ENCODE measurements around the gene RPUSD4.

Gene RPUSD4

GRCh38 chr11:126172596-126173038 is 38.8 kb downstream of the RPUSD4 start:
- Histone ChIP-seq H3K4me2 (ENCODE audit: low read length) (no peak overlapping the region), H3K14ac (ENCODE audit: low read length) (no peak overlapping the region), H2AFZ (ENCODE audit: insufficient read depth, low read length, poor library complexity) (no peak overlapping the region), H2BK120ac (ENCODE audit: insufficient read depth, low read length, poor library complexity) (no peak overlapping the region), H3K27ac (ENCODE audit: low read depth, low read length) (no peak overlapping the region), H4K91ac (ENCODE audit: low read depth, low read length) (no peak overlapping the region), H3K9ac (ENCODE audit: low read length) (no peak overlapping the region), H3K79me1 (ENCODE audit: low read length) (no peaks in the 10 kb centered on the region), H3K79me2 (ENCODE audit: control insufficient read depth, insufficient read depth, low read length, poor library complexity) (no peaks in the 10 kb centered on the region), H3K27me3 (ENCODE audit: insufficient read depth, low read length) (no peaks in the 10 kb centered on the region), H2BK12ac (ENCODE audit: low read length) (no peak overlapping the region), H2AK5ac (ENCODE audit: low read length) (no peak overlapping the region), H2BK5ac (ENCODE audit: low read depth, low read length, poor library complexity) (no peak overlapping the region), H3K18ac (ENCODE audit: low read length) (no peak overlapping the region), H4K12ac (ENCODE audit: low read depth, low read length) (no peak overlapping the region), H3K36me3 (ENCODE audit: control insufficient read depth in 1 of 2, insufficient read depth in 2 of 2, low read length in 2 of 2) (no peaks in the 10 kb centered on the region), H4K8ac (ENCODE audit: low read depth, low read length) (no peak overlapping the region), H3K4ac (ENCODE audit: low read depth, low read length) (no peak overlapping the region), H3K23ac (ENCODE audit: low read length) (no peak overlapping the region), H3K4me3 (ENCODE audit: low read depth, low read length) (no peak overlapping the region), H3K4me1 (ENCODE audit: control insufficient read depth in 1 of 2, insufficient read depth in 2 of 2, low read length in 2 of 2) (no peaks in the 10 kb centered on the region), H3K9me3 (ENCODE audit: insufficient read depth, low read depth, low read length) (no peaks in the 10 kb centered on the region)
- WGBS (ENCODE audit: extremely low coverage, insufficient coverage, insufficient read length): no CpG with 5 or more reads among the region's 8 CpGs
- no peak for DNase-seq

- no peak for DNase-seq
- H3K27ac ChIP-seq (ENCODE audit: low read depth, low read length): no peak overlapping the region
- peaks cover 5 to 13% of the 10 kb centered on the region in 2 experiments for H3K4me1 ChIP-seq (ENCODE audit: control insufficient read depth in 1 of 2, insufficient read depth in 2 of 2, low read length in 2 of 2)
- H3K18ac ChIP-seq (ENCODE audit: low read length): no peak overlapping the region
- H2BK12ac ChIP-seq (ENCODE audit: low read length): no peak overlapping the region
- H3K4ac ChIP-seq (ENCODE audit: low read depth, low read length): no peak overlapping the region
- no CpG with 5 or more reads among the region's 3 CpGs for WGBS (ENCODE audit: extremely low coverage, insufficient coverage, insufficient read length)
- H3K4me3 ChIP-seq (ENCODE audit: low read depth, low read length): no peak overlapping the region
- H2AK5ac ChIP-seq (ENCODE audit: low read length): no peak overlapping the region
- H3K79me2 ChIP-seq (ENCODE audit: control insufficient read depth, insufficient read depth, low read length, poor library complexity): no peaks in the 10 kb centered on the region
- no peak overlapping the region for H3K4me2 ChIP-seq (ENCODE audit: low read length)
- H3K27me3 ChIP-seq (ENCODE audit: insufficient read depth, low read length): no peaks in the 10 kb centered on the region
- peaks cover 5% of the 10 kb centered on the region for H3K79me1 ChIP-seq (ENCODE audit: low read length)
- H4K8ac ChIP-seq (ENCODE audit: low read depth, low read length): no peak overlapping the region
- no peak overlapping the region for H4K91ac ChIP-seq (ENCODE audit: low read depth, low read length)
- H3K9me3 ChIP-seq (ENCODE audit: insufficient read depth, low read depth, low read length): peaks cover 3% of the 10 kb centered on the region
- H3K9ac ChIP-seq (ENCODE audit: low read length): no peak overlapping the region
- H2BK120ac ChIP-seq (ENCODE audit: insufficient read depth, low read length, poor library complexity): no peak overlapping the region
- no peak overlapping the region for H3K14ac ChIP-seq (ENCODE audit: low read length)
- no peak overlapping the region for H2BK5ac ChIP-seq (ENCODE audit: low read depth, low read length, poor library complexity)
- H3K36me3 ChIP-seq (ENCODE audit: control insufficient read depth in 1 of 2, insufficient read depth in 2 of 2, low read length in 2 of 2): no peaks in the 10 kb centered on the region
- no peak overlapping the region for H4K12ac ChIP-seq (ENCODE audit: low read depth, low read length)
- H2AFZ ChIP-seq (ENCODE audit: insufficient read depth, low read length, poor library complexity): no peak overlapping the region
- H3K23ac ChIP-seq (ENCODE audit: low read length): no peak overlapping the region
Observed at GRCh38 chr11:126169291-126169690, 42.2 kb downstream of the RPUSD4 start.

- no peak overlapping the region for H3K4me3 ChIP-seq (ENCODE audit: low read depth, low read length)
- no peaks in the 10 kb centered on the region for H3K79me2 ChIP-seq (ENCODE audit: control insufficient read depth, insufficient read depth, low read length, poor library complexity)
- no peak overlapping the region for H2BK5ac ChIP-seq (ENCODE audit: low read depth, low read length, poor library complexity)
- H3K4me2 ChIP-seq (ENCODE audit: low read length): no peak overlapping the region
- DNase-seq: no peak
- H2BK120ac ChIP-seq (ENCODE audit: insufficient read depth, low read length, poor library complexity): no peak overlapping the region
- no peak overlapping the region for H2AFZ ChIP-seq (ENCODE audit: insufficient read depth, low read length, poor library complexity)
- H3K9ac ChIP-seq (ENCODE audit: low read length): no peak overlapping the region
- no peak overlapping the region for H4K8ac ChIP-seq (ENCODE audit: low read depth, low read length)
- no peak overlapping the region for H3K27ac ChIP-seq (ENCODE audit: low read depth, low read length)
- H3K4ac ChIP-seq (ENCODE audit: low read depth, low read length): no peak overlapping the region
- H3K18ac ChIP-seq (ENCODE audit: low read length): no peak overlapping the region
- H3K9me3 ChIP-seq (ENCODE audit: insufficient read depth, low read depth, low read length): peaks cover 3% of the 10 kb centered on the region
- no peaks in the 10 kb centered on the region for H3K36me3 ChIP-seq (ENCODE audit: control insufficient read depth in 1 of 2, insufficient read depth in 2 of 2, low read length in 2 of 2)
- no peaks in the 10 kb centered on the region for H3K27me3 ChIP-seq (ENCODE audit: insufficient read depth, low read length)
- H3K14ac ChIP-seq (ENCODE audit: low read length): no peak overlapping the region
- no peak overlapping the region for H2AK5ac ChIP-seq (ENCODE audit: low read length)
- no peak overlapping the region for H4K91ac ChIP-seq (ENCODE audit: low read depth, low read length)
- peaks cover 12 to 26% of the 10 kb centered on the region in 2 experiments for H3K4me1 ChIP-seq (ENCODE audit: control insufficient read depth in 1 of 2, insufficient read depth in 2 of 2, low read length in 2 of 2)
- H4K12ac ChIP-seq (ENCODE audit: low read depth, low read length): no peak overlapping the region
- no peak overlapping the region for H2BK12ac ChIP-seq (ENCODE audit: low read length)
- WGBS (ENCODE audit: extremely low coverage, insufficient coverage, insufficient read length): no CpG with 5 or more reads among the region's 2 CpGs
- no peak overlapping the region for H3K23ac ChIP-seq (ENCODE audit: low read length)
- H3K79me1 ChIP-seq (ENCODE audit: low read length): peaks cover 9% of the 10 kb centered on the region
Observed at GRCh38 chr11:126167488-126167887, 44.0 kb downstream of the RPUSD4 start.

GRCh38 chr11:126166413-126166812 is 45.0 kb downstream of the RPUSD4 start:
- Histone ChIP-seq H3K9me3 (ENCODE audit: insufficient read depth, low read depth, low read length) (peaks cover 3% of the 10 kb centered on the region), H3K27ac (ENCODE audit: low read depth, low read length) (no peak overlapping the region), H3K18ac (ENCODE audit: low read length) (no peak overlapping the region), H2BK5ac (ENCODE audit: low read depth, low read length, poor library complexity) (no peak overlapping the region), H4K8ac (ENCODE audit: low read depth, low read length) (no peak overlapping the region), H3K14ac (ENCODE audit: low read length) (no peak overlapping the region), H2BK12ac (ENCODE audit: low read length) (no peak overlapping the region), H4K12ac (ENCODE audit: low read depth, low read length) (no peak overlapping the region), H3K79me2 (ENCODE audit: control insufficient read depth, insufficient read depth, low read length, poor library complexity) (no peaks in the 10 kb centered on the region), H3K36me3 (ENCODE audit: control insufficient read depth in 1 of 2, insufficient read depth in 2 of 2, low read length in 2 of 2) (no peaks in the 10 kb centered on the region), H3K9ac (ENCODE audit: low read length) (no peak overlapping the region), H2AFZ (ENCODE audit: insufficient read depth, low read length, poor library complexity) (no peak overlapping the region), H3K23ac (ENCODE audit: low read length) (no peak overlapping the region), H3K4me3 (ENCODE audit: low read depth, low read length) (no peak overlapping the region), H2BK120ac (ENCODE audit: insufficient read depth, low read length, poor library complexity) (no peak overlapping the region), H2AK5ac (ENCODE audit: low read length) (no peak overlapping the region), H3K4ac (ENCODE audit: low read depth, low read length) (no peak overlapping the region), H3K4me1 (ENCODE audit: control insufficient read depth in 1 of 2, insufficient read depth in 2 of 2, low read length in 2 of 2) (peaks cover 13 to 28% of the 10 kb centered on the region in 2 experiments), H3K4me2 (ENCODE audit: low read length) (no peak overlapping the region), H4K91ac (ENCODE audit: low read depth, low read length) (no peak overlapping the region), H3K79me1 (ENCODE audit: low read length) (peaks cover 9% of the 10 kb centered on the region), H3K27me3 (ENCODE audit: insufficient read depth, low read length) (no peaks in the 10 kb centered on the region)
- WGBS (ENCODE audit: extremely low coverage, insufficient coverage, insufficient read length): no CpG with 5 or more reads among the region's 3 CpGs
- no peak for DNase-seq

Data from trophoblast cell (in vitro differentiated cells and primary cell).